IMR-90 (cell line): Measurements from ENCODE around the gene RTN4IP1. TPM values are rescaled to one million over a fixed set of nuclear protein-coding genes. Genes with fewer than 3 reads are reported as not detected.

Experiments used
- ATAC-seq: fragments of 200-7000 bp; cut with Tn5 transposase; 2 replicates; pipeline ENCODE4 v1.9.1; 2020; ENCODE audit warnings: low read depth, mild to moderate bottlenecking, moderate library complexity
- BruUV-seq: library from RNA; stranded (reverse); fragments of 400-500 nt; replicated peaks from 2 replicates; lab custom pipeline; 2021; lab: Mats Ljungman, UMichigan
- CTCF ChIA-PET: fragments of 300-600 bp; formaldehyde crosslinking; extraction: SDS; loops from one replicate; lab custom pipeline; 2021; ENCODE audit warnings: antibody characterized with exemption; lab: Yijun Ruan, JAX
- POLR2A ChIA-PET: fragments of 300-600 bp; sonication (Branson Sonifier 250); formaldehyde crosslinking; loops from one replicate; lab custom pipeline; 2022; ENCODE audit warnings: antibody characterized with exemption; ENCODE audit not compliant: unreplicated experiment; lab: Charles Lee
- DNase-seq: peaks from one replicate; pipeline ENCODE4 v3.0.0; 2013
- H2AFZ ChIP-seq: replicated peaks from 2 replicates; pipeline ENCODE3; 2013; ENCODE audit warnings: low read length, mild to moderate bottlenecking; ENCODE audit not compliant: poor library complexity
- H2AK5ac ChIP-seq: 2 replicates; pipeline ENCODE4 v1.6.1; 2013; ENCODE audit warnings: low read depth, low read length, inconsistent platforms
- H2AK9ac ChIP-seq: replicated peaks from 2 replicates; pipeline ENCODE3; 2013; ENCODE audit warnings: mild to moderate bottlenecking, low read depth, low read length, moderate library complexity; ENCODE audit not compliant: poor library complexity
- H2BK120ac ChIP-seq: 2 replicates; pipeline ENCODE4 v1.6.1; 2013; ENCODE audit warnings: low read depth, low read length, inconsistent platforms
- H2BK15ac ChIP-seq: 3 replicates; pipeline ENCODE4 v1.6.1; 2013; ENCODE audit warnings: low read depth, low read length, inconsistent platforms
- H2BK20ac ChIP-seq: 2 replicates; pipeline ENCODE4 v1.6.1; 2013; ENCODE audit warnings: low read depth, mild to moderate bottlenecking, inconsistent platforms, low read length, moderate library complexity
- H2BK5ac ChIP-seq: 2 replicates; pipeline ENCODE4 v1.6.1; 2013; ENCODE audit warnings: mild to moderate bottlenecking, low read depth, low read length, inconsistent platforms; ENCODE audit not compliant: poor library complexity, severe bottlenecking
- H3K14ac ChIP-seq: replicated peaks from 2 replicates; pipeline ENCODE4 v1.6.1; 2013; ENCODE audit warnings: low read depth, low read length, inconsistent platforms
- H3K18ac ChIP-seq: 2 replicates; pipeline ENCODE4 v1.6.1; 2013; ENCODE audit warnings: low read depth, low read length, control low read depth
- H3K23ac ChIP-seq: 2 replicates; pipeline ENCODE4 v1.6.1; 2013; ENCODE audit warnings: low read depth, low read length, inconsistent platforms
- H3K27ac ChIP-seq: 2 replicates; pipeline ENCODE4 v1.5.1; 2013; ENCODE audit warnings: mild to moderate bottlenecking, control low read depth, low read length; ENCODE audit not compliant: insufficient read depth
- H3K27me3 ChIP-seq: 2 replicates; pipeline ENCODE4 v1.6.1; 2013; ENCODE audit warnings: low read length; ENCODE audit not compliant: control insufficient read depth, insufficient read depth
- H3K36me3 ChIP-seq: 2 replicates; pipeline ENCODE4 v1.6.1; 2013; ENCODE audit warnings: low read length, mixed read lengths; ENCODE audit not compliant: control insufficient read depth, insufficient read depth
- H3K4ac ChIP-seq: 2 replicates; pipeline ENCODE4 v1.6.1; 2013; ENCODE audit warnings: low read depth, low read length, inconsistent platforms
- H3K4me1 ChIP-seq: 2 replicates; pipeline ENCODE4 v1.6.1; 2013; ENCODE audit warnings: low read length, mixed read lengths; ENCODE audit not compliant: control insufficient read depth, insufficient read depth
- H3K4me2 ChIP-seq: 2 replicates; pipeline ENCODE4 v1.6.1; 2013; ENCODE audit warnings: low read depth, mild to moderate bottlenecking, control low read depth, low read length, moderate library complexity
- H3K4me3 ChIP-seq: 2 replicates; pipeline ENCODE4 v1.5.1; 2013; ENCODE audit warnings: low read depth, mild to moderate bottlenecking, control low read depth, low read length, moderate library complexity; ENCODE audit not compliant: insufficient read depth
- H3K56ac ChIP-seq: 2 replicates; pipeline ENCODE4 v1.6.1; 2013; ENCODE audit warnings: low read length, inconsistent platforms; ENCODE audit not compliant: insufficient read depth; ENCODE audit errors: extremely low read depth
- H3K79me1 ChIP-seq, 2 experiments: 2 replicates each; pipeline ENCODE4 v1.6.1; 2013; ENCODE audit warnings: low read length in 2 of 2, inconsistent platforms in 1 of 2, low read depth in 1 of 2
- H3K9ac ChIP-seq: 2 replicates; pipeline ENCODE4 v1.6.1; 2013; ENCODE audit warnings: low read depth, low read length, control low read depth
- H3K9me1 ChIP-seq: 2 replicates; pipeline ENCODE4 v1.6.1; 2013; ENCODE audit warnings: low read length, inconsistent platforms; ENCODE audit not compliant: insufficient read depth
- H3K9me3 ChIP-seq: 2 replicates; pipeline ENCODE4 v1.6.1; 2013; ENCODE audit warnings: low read length; ENCODE audit not compliant: control insufficient read depth, insufficient read depth
- H4K20me1 ChIP-seq: 2 replicates; pipeline ENCODE4 v1.6.1; 2013; ENCODE audit warnings: low read length, inconsistent platforms; ENCODE audit not compliant: insufficient read depth
- H4K5ac ChIP-seq: 2 replicates; pipeline ENCODE4 v1.6.1; 2013; ENCODE audit warnings: mild to moderate bottlenecking, low read depth, low read length, control low read depth
- H4K8ac ChIP-seq, 2 experiments: 2 replicates each; pipeline ENCODE4 v1.6.1; 2013; ENCODE audit warnings: low read depth in 2 of 2, low read length in 2 of 2, control low read depth in 1 of 2, inconsistent platforms in 1 of 2
- H4K91ac ChIP-seq: 2 replicates; pipeline ENCODE4 v1.6.1; 2013; ENCODE audit warnings: low read depth, low read length, inconsistent platforms; ENCODE audit not compliant: insufficient read depth
- BHLHE40 ChIP-seq: fragments of 150-350 bp; IDR thresholded peaks from 2 replicates; pipeline ENCODE4 v1.6.1; 2016; ENCODE audit warnings: mild to moderate bottlenecking, low read depth, low read length
- CEBPB ChIP-seq: IDR thresholded peaks from 2 replicates; pipeline ENCODE4 v1.6.1; 2012; ENCODE audit warnings: low read depth, low read length, improper control_type of control experiment
- CHD1 ChIP-seq: IDR thresholded peaks from 2 replicates; pipeline ENCODE4 v1.6.1; 2012; ENCODE audit warnings: low read depth, low read length, improper control_type of control experiment
- FOS ChIP-seq: fragments of 150-350 bp; IDR thresholded peaks from 2 replicates; pipeline ENCODE4 v1.6.1; 2016; ENCODE audit warnings: low read depth, low read length
- MAFK ChIP-seq: IDR thresholded peaks from 2 replicates; pipeline ENCODE4 v1.6.1; 2012; ENCODE audit warnings: low read depth, low read length, improper control_type of control experiment
- MXI1 ChIP-seq: IDR thresholded peaks from 2 replicates; pipeline ENCODE4 v1.6.1; 2012; ENCODE audit warnings: low read depth, mild to moderate bottlenecking, low read length, moderate library complexity, borderline replicate concordance
- NFE2L2 ChIP-seq: fragments of 150-350 bp; IDR thresholded peaks from 2 replicates; pipeline ENCODE4 v1.6.1; 2016; ENCODE audit warnings: low read depth, mild to moderate bottlenecking, low read length
- POLR2A ChIP-seq: IDR thresholded peaks from 2 replicates; pipeline ENCODE4 v1.6.1; 2012; ENCODE audit warnings: mild to moderate bottlenecking, low read depth, low read length
- RAD21 ChIP-seq: IDR thresholded peaks from 2 replicates; pipeline ENCODE4 v1.6.1; 2012; ENCODE audit warnings: low read length, improper control_type of control experiment
- RCOR1 ChIP-seq: IDR thresholded peaks from 2 replicates; pipeline ENCODE4 v1.6.1; 2012; ENCODE audit warnings: mild to moderate bottlenecking, low read length, improper control_type of control experiment; ENCODE audit not compliant: insufficient replicate concordance
- RFX5 ChIP-seq: IDR thresholded peaks from 2 replicates; pipeline ENCODE4 v1.8.0; 2012; ENCODE audit warnings: low read depth, mild to moderate bottlenecking, low read length, moderate library complexity
- SMC3 ChIP-seq: fragments of 150-350 bp; IDR thresholded peaks from 2 replicates; pipeline ENCODE4 v1.6.1; 2016; ENCODE audit warnings: low read depth, mild to moderate bottlenecking, antibody characterized with exemption, low read length, moderate library complexity
- WGBS, 2 experiments: methylation state at CpG; one replicate each; pipeline versions ENCODE4 v1.1.5 to v1.1.7; 2013; ENCODE audit warnings: missing lambda C conversion rate in 2 of 2; ENCODE audit not compliant: insufficient read length in 1 of 2; ENCODE audit errors: extremely low coverage in 2 of 2; 5-methylcytosine and 5-hydroxymethylcytosine counted together
- dilution Hi-C: fragments of 300-500 bp; cut with HindIII; formaldehyde crosslinking; loops from one replicate; pipeline ENCODE4 v1.14.3; 2018; ENCODE audit warnings: low sequenced_read_pairs; ENCODE audit not compliant: unreplicated experiment
- in situ Hi-C: fragments of 300-500 bp; cut with MboI; formaldehyde crosslinking; loops from 3 replicates; pipeline ENCODE4 v1.14.3; 2019; ENCODE audit warnings: low sequenced_read_pairs, inconsistent platforms, mixed read lengths
- intact Hi-C: fragments of 100-400 bp; cut with micrococcal nuclease; formaldehyde crosslinking; loops from 2 replicates; pipeline ENCODE4 v1.10.0; 2022
- polyA plus RNA-seq, 3 experiments: library from polyadenylated mRNA; depleted of rRNA; stranded (reverse); fragments of >200 nt; gene quantifications; 2 replicates each; pipeline ENCODE4 v1.2.3, GENCODE V29; 2012; ENCODE audit warnings: low replicate concordance in 1 of 3
- total RNA-seq: library from RNA; depleted of rRNA; stranded (reverse); fragments of >200 nt; gene quantifications from 2 replicates; pipeline ENCODE4 v1.2.3, GENCODE V29; 2012
- TF ChIP-seq, protein P1 (sequence below): conservative IDR thresholded peaks from 2 replicates; pipeline ENCODE4 v1.5.1; 2012; ENCODE audit warnings: mild to moderate bottlenecking, low read depth, low read length, improper control_type of control experiment
- TF ChIP-seq, protein P2 (sequence below): fragments of 150-350 bp; IDR thresholded peaks from 2 replicates; pipeline ENCODE4 v1.6.1; 2016; ENCODE audit warnings: low read depth, mild to moderate bottlenecking, low read length, moderate library complexity, borderline replicate concordance
- TF ChIP-seq, protein P3 (sequence below): fragments of 150-350 bp; IDR thresholded peaks from 2 replicates; pipeline ENCODE4 v1.6.1; 2017; ENCODE audit warnings: mild to moderate bottlenecking, antibody characterized with exemption, low read length, low read depth

RTN4IP1 gene
- total and polyA plus RNA-seq, 2 of the 4 experiments (the other 2 are of a cell fraction) = 5.7 to 9.9 TPM

DNA sequence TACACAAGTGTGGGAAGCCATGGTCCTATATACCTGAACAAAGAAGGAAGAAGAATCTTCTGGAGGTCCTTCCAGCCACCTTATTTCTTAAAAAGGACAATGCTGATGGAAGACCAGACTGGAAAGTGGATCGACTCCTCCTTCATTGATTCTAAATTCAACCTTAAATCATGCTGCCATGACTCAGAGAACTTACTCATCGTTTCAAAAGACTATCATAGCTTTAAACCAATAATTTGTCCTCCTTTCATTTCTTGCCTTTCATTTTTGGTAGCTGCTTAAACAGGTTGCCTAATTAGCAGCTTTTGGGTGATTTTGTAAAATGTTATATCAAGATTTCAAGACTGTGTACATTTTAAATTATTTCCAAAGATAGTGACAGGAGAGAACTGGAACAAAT, 60.8 kb downstream of the RTN4IP1 start:
- Histone ChIP-seq H3K4me3 (no peak overlapping the region), H3K27ac (no peak overlapping the region), H3K9me3 (no peaks in the 10 kb centered on the region), H3K4me1 (peaks cover 2% of the 10 kb centered on the region; the same call in 1 of the 2 replicates), H3K9ac (no peak overlapping the region), H3K9me1 (no peaks in the 10 kb centered on the region), H2AK9ac (no peak overlapping the region), H2BK120ac (no peak overlapping the region), H2BK20ac (no peak overlapping the region), H4K8ac (no peak overlapping the region), H4K5ac (no peak overlapping the region), H4K20me1 (no peaks in the 10 kb centered on the region), H3K4me2 (no peak overlapping the region), H4K91ac (no peak overlapping the region), H3K79me1 (no peaks in the 10 kb centered on the region), H3K4ac (no peak overlapping the region), H3K56ac (no peak overlapping the region), H2AK5ac (no peak overlapping the region), H3K36me3 (no peaks in the 10 kb centered on the region), H2AFZ (no peak overlapping the region), H2BK5ac (no peak overlapping the region), H3K27me3 (no peaks in the 10 kb centered on the region), H2BK15ac (no peak overlapping the region), H3K14ac (no peak overlapping the region), H3K23ac (no peak overlapping the region), H3K18ac (no peak overlapping the region)
- WGBS, 2 experiments = no CpG with 5 or more reads among the region's 2 CpGs
- no TSS peak for BruUV-seq
- intact Hi-C loops (no loop called here), in situ Hi-C loops (loop anchor here (5.0 to 10.0 kb wide), 3 partner anchors 121 to 416 kb away; no protein-coding TSS in a partner anchor), dilution Hi-C loops (loop anchor here (25.0 kb wide), 1 partner anchor 131 kb away; no protein-coding TSS in a partner anchor)
- ChIA-PET POLR2A (no interaction called here), CTCF (interaction anchor here (0.6 to 0.7 kb wide), 3 partner anchors 127 to 411 kb away, joined by 3 to 5 read pairs (median 5); no protein-coding TSS in a partner anchor)
- TF ChIP-seq, protein P1, sequence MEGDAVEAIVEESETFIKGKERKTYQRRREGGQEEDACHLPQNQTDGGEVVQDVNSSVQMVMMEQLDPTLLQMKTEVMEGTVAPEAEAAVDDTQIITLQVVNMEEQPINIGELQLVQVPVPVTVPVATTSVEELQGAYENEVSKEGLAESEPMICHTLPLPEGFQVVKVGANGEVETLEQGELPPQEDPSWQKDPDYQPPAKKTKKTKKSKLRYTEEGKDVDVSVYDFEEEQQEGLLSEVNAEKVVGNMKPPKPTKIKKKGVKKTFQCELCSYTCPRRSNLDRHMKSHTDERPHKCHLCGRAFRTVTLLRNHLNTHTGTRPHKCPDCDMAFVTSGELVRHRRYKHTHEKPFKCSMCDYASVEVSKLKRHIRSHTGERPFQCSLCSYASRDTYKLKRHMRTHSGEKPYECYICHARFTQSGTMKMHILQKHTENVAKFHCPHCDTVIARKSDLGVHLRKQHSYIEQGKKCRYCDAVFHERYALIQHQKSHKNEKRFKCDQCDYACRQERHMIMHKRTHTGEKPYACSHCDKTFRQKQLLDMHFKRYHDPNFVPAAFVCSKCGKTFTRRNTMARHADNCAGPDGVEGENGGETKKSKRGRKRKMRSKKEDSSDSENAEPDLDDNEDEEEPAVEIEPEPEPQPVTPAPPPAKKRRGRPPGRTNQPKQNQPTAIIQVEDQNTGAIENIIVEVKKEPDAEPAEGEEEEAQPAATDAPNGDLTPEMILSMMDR = no peak
- no peak for TF ChIP-seq CEBPB
- TF ChIP-seq MXI1 = no peak
- TF ChIP-seq CHD1 = no peak
- no peak for TF ChIP-seq RAD21
- no peak for TF ChIP-seq BHLHE40
- no peak for TF ChIP-seq RFX5
- no peak for TF ChIP-seq RCOR1
- no peak for TF ChIP-seq NFE2L2
- TF ChIP-seq, protein P2, sequence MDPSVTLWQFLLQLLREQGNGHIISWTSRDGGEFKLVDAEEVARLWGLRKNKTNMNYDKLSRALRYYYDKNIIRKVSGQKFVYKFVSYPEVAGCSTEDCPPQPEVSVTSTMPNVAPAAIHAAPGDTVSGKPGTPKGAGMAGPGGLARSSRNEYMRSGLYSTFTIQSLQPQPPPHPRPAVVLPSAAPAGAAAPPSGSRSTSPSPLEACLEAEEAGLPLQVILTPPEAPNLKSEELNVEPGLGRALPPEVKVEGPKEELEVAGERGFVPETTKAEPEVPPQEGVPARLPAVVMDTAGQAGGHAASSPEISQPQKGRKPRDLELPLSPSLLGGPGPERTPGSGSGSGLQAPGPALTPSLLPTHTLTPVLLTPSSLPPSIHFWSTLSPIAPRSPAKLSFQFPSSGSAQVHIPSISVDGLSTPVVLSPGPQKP = no peak
- no peak for TF ChIP-seq SMC3
- TF ChIP-seq, protein P3, sequence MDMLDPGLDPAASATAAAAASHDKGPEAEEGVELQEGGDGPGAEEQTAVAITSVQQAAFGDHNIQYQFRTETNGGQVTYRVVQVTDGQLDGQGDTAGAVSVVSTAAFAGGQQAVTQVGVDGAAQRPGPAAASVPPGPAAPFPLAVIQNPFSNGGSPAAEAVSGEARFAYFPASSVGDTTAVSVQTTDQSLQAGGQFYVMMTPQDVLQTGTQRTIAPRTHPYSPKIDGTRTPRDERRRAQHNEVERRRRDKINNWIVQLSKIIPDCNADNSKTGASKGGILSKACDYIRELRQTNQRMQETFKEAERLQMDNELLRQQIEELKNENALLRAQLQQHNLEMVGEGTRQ = no peak
- TF ChIP-seq MAFK = no peak
- no peak for TF ChIP-seq POLR2A
- TF ChIP-seq FOS = no peak
- ATAC-seq (no peak), DNase-seq (peak; percentile 55)
